HCT116 (cell line): ENCODE results near the gene GALNT17. TPM values are rescaled to one million over a fixed set of nuclear protein-coding genes. Genes with fewer than 3 reads are reported as not detected.

Source experiments
- ATAC-seq: fragments of 200-7000 bp; cut with Tn5 transposase; 2 replicates; pipeline ENCODE4 v1.9.1; 2020; ENCODE audit warnings: mild to moderate bottlenecking, moderate library complexity
- BruUV-seq: library from RNA; stranded (reverse); fragments of 400-500 nt; replicated peaks from 2 replicates; lab custom pipeline; 2021; lab: Mats Ljungman, UMichigan
- CTCF ChIA-PET: fragments of 300-600 bp; sonication (Branson Sonifier 250); formaldehyde crosslinking; loops from one replicate; lab custom pipeline; 2021; ENCODE audit warnings: antibody characterized with exemption; lab: Charles Lee
- POLR2A ChIA-PET: fragments of 300-600, 350-600 bp; sonication (Branson Sonifier 250); formaldehyde crosslinking; loops from one replicate; lab custom pipeline; 2021; ENCODE audit warnings: antibody characterized with exemption; lab: Charles Lee
- RAD21 ChIA-PET, 2 experiments: fragments of 300-600 bp; sonication (Branson Sonifier 250); formaldehyde crosslinking; loops; one replicate each; lab custom pipeline; 2023; ENCODE audit warnings: low total read pairs in 2 of 2; ENCODE audit not compliant: uncharacterized antibody in 2 of 2, unreplicated experiment in 2 of 2, low non-redundant PET in 1 of 2; lab: Charles Lee
- DNase-seq: peaks from one replicate; pipeline ENCODE4 v3.0.0-alpha.2; 2010; ENCODE audit warnings: low read depth, low spot score
- H2AFZ ChIP-seq: fragments of 200-600 bp; shearing (Covaris generic), sonication (generic); 2 replicates; pipeline ENCODE4 v1.6.1; 2017; ENCODE audit warnings: low read depth, mixed run types, mixed read lengths, antibody characterized with exemption, low read length; ENCODE audit not compliant: poor library complexity, severe bottlenecking
- H3K27ac ChIP-seq: 2 replicates; pipeline ENCODE4 v1.5.1; 2012; ENCODE audit warnings: low read depth, low read length
- H3K27me3 ChIP-seq: fragments of 200-600 bp; sonication (generic); 2 replicates; pipeline ENCODE4 v1.6.1; 2016; ENCODE audit warnings: mixed run types, low read length, mixed read lengths; ENCODE audit not compliant: insufficient read depth
- H3K36me3 ChIP-seq, 2 experiments: fragments of 200-500 bp in 1 of 2; fragments of 200-600 bp in 1 of 2; sonication (Bioruptor generic) in 1 of 2; sonication (generic) in 1 of 2; 2 replicates each; pipeline versions ENCODE4 v1.5.1 to v1.6.1; 2014 to 2016; ENCODE audit warnings: low read length in 2 of 2, inconsistent platforms in 1 of 2, mixed read lengths in 1 of 2, mixed run types in 1 of 2; ENCODE audit not compliant: insufficient read depth in 2 of 2, control insufficient read depth in 1 of 2
- H3K4me1 ChIP-seq, 2 experiments: fragments of 200-600 bp in 1 of 2; sonication (generic) in 1 of 2; 2 replicates each; pipeline versions ENCODE4 v1.5.1 to v1.6.1; 2012 to 2017; ENCODE audit warnings: low read length in 2 of 2, inconsistent platforms in 1 of 2, mild to moderate bottlenecking in 1 of 2, mixed read lengths in 1 of 2, mixed run types in 1 of 2, moderate library complexity in 1 of 2; ENCODE audit not compliant: insufficient read depth in 2 of 2, control insufficient read depth in 1 of 2
- H3K4me2 ChIP-seq: fragments of 200-600 bp; sonication (generic); 2 replicates; pipeline ENCODE4 v1.6.1; 2017; ENCODE audit warnings: mixed run types, low read length, mixed read lengths
- H3K4me3 ChIP-seq, 2 experiments: fragments of 200-600 bp in 1 of 2; sonication (generic) in 1 of 2; replicated peaks in 1 of 2; 2 replicates each; pipeline ENCODE4 v1.5.1; 2011 to 2016; ENCODE audit warnings: low read length in 2 of 2, control low read depth in 1 of 2, low read depth in 1 of 2, mild to moderate bottlenecking in 1 of 2, mixed read lengths in 1 of 2, mixed run types in 1 of 2
- H3K79me2 ChIP-seq: fragments of 200-600 bp; sonication (generic); 2 replicates; pipeline ENCODE4 v1.6.1; 2017; ENCODE audit warnings: mild to moderate bottlenecking, mixed run types, low read length, moderate library complexity, mixed read lengths; ENCODE audit not compliant: insufficient read depth
- H3K9ac ChIP-seq: fragments of 200-600 bp; sonication (generic); 2 replicates; pipeline ENCODE4 v1.6.1; 2016; ENCODE audit warnings: low read length, mixed read lengths
- H3K9me2 ChIP-seq: fragments of 200-600 bp; sonication (generic), shearing (Covaris generic); 2 replicates; pipeline ENCODE4 v1.6.1; 2017; ENCODE audit warnings: mixed run types, mild to moderate bottlenecking, moderate library complexity; ENCODE audit not compliant: insufficient read depth
- H3K9me3 ChIP-seq, 2 experiments: fragments of 200-500 bp in 1 of 2; fragments of 200-600 bp in 1 of 2; sonication (Bioruptor generic) in 1 of 2; sonication (generic) in 1 of 2; 2 replicates each; pipeline ENCODE4 v1.6.1; 2014 to 2017; ENCODE audit warnings: low read length in 2 of 2, mixed read lengths in 2 of 2, inconsistent platforms in 1 of 2, low read depth in 1 of 2, mild to moderate bottlenecking in 1 of 2, mixed run types in 1 of 2, moderate library complexity in 1 of 2; ENCODE audit not compliant: control insufficient read depth in 1 of 2, insufficient read depth in 1 of 2
- H4K20me1 ChIP-seq: fragments of 200-600 bp; sonication (generic), shearing (Covaris generic); 2 replicates; pipeline ENCODE4 v1.6.1; 2017; ENCODE audit warnings: mixed run types, mild to moderate bottlenecking, moderate library complexity; ENCODE audit not compliant: insufficient read depth
- EZH2 ChIP-seq: fragments of 200-600 bp; sonication (generic); IDR thresholded peaks from 2 replicates; pipeline ENCODE4 v1.6.1; 2017; ENCODE audit warnings: antibody characterized with exemption, mixed run types
- SIN3A ChIP-seq: IDR thresholded peaks from 2 replicates; pipeline ENCODE4 v1.6.1; 2012; ENCODE audit warnings: low read depth
- ZNF274 ChIP-seq: fragments of 200-500 bp; sonication (Bioruptor generic); IDR thresholded peaks from 2 replicates; pipeline ENCODE4 v1.6.1; 2014; ENCODE audit warnings: mild to moderate bottlenecking, low read depth, low read length, inconsistent platforms
- intact Hi-C: fragments of 100-400 bp; cut with micrococcal nuclease; formaldehyde crosslinking; loops from 2 replicates; pipeline ENCODE4 v1.10.0; 2022
- total RNA-seq: library from RNA; stranded (reverse); gene quantifications from one replicate; pipeline ENCODE4 v1.2.1, GENCODE V29; 2021; ENCODE audit not compliant: unreplicated experiment
- TF ChIP-seq, protein P1 (sequence below): IDR thresholded peaks from 2 replicates; pipeline ENCODE4 v1.6.1; 2012

The GALNT17 gene
- total RNA-seq, 1 experiment from 2014 or later = not detected

DNA sequence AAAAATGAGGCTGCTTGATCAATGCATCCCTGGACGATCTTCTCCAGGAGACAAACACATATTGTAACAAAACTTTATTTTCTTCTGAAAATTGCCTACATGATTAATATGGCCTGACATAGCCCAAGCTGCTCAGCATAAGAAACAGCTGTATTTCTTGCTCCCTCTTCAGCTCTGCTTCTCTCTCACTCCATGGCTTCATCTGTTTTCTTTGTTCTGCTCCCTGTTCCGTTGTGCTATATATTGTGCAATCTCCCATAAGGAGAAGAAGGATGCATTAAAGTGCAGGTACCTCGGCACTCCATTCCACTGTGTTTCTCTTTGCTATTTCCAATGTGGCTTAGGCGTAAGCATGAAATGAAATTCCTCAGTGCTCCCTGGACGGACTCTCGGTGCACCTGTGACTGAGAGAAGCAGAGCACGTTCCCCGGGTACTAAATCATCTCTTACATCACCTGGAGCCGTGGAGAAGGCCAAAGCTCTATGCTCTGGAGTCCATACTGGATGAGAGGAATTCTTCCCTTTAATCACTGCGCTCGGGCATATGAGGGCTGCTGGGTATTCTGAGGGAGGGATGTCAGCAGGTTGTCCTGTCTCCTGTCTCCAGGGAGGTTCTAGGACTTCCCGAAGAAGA is 254.3 kb downstream of the GALNT17 start:
- no TSS peak for BruUV-seq
- H3K4me1 ChIP-seq = no peaks in the 10 kb centered on the region
- no peaks in the 10 kb centered on the region for H3K79me2 ChIP-seq
- no peak overlapping the region for H3K9ac ChIP-seq
- intact Hi-C loops = no loop called here
- ChIA-PET POLR2A (no interaction called here), RAD21 (no interaction called here), CTCF (no interaction called here)
- H3K27me3 ChIP-seq = no peaks in the 10 kb centered on the region
- peaks cover 4 to 15% of the 10 kb centered on the region in 2 experiments; a peak in 2 of 4 replicates for H3K9me3 ChIP-seq
- no peak overlapping the region for H2AFZ ChIP-seq
- H4K20me1 ChIP-seq = no peaks in the 10 kb centered on the region
- DNase-seq (no peak), ATAC-seq (no peak)
- no peaks in the 10 kb centered on the region for H3K9me2 ChIP-seq
- TF ChIP-seq EZH2 (no peak), ZNF274 (no peak)
- TF ChIP-seq, protein P1, sequence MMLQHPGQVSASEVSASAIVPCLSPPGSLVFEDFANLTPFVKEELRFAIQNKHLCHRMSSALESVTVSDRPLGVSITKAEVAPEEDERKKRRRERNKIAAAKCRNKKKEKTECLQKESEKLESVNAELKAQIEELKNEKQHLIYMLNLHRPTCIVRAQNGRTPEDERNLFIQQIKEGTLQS = no peak
- no peak overlapping the region for H3K4me3 ChIP-seq
- no peak overlapping the region for H3K4me2 ChIP-seq
- no peak overlapping the region for H3K27ac ChIP-seq
- H3K36me3 ChIP-seq = no peaks in the 10 kb centered on the region

DNA sequence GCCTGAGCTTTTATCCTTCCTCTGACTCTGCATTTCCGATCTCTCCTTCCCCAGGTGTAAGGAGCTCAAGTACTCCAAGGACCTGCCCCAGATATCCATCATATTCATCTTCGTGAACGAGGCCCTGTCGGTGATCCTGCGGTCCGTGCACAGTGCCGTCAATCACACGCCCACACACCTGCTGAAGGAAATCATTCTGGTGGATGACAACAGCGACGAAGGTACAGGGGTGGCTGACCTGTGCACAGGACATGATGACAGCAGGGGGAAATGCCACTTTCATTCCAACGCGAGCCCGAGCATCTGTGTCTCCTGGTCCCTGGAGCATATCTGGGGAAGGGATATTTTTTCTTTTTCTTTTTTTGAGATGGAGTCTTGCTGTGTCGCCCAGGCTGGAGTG is 256.2 kb downstream of the GALNT17 start:
- Histone ChIP-seq H3K27me3 (no peaks in the 10 kb centered on the region), H3K4me2 (no peak overlapping the region), H3K4me3 (no peak overlapping the region), H3K9me3 (peaks cover 4 to 15% of the 10 kb centered on the region in 2 experiments; a peak in 2 of 4 replicates), H2AFZ (no peak overlapping the region), H4K20me1 (no peaks in the 10 kb centered on the region), H3K36me3 (no peaks in the 10 kb centered on the region), H3K79me2 (no peaks in the 10 kb centered on the region), H3K4me1 (no peaks in the 10 kb centered on the region), H3K9ac (no peak overlapping the region), H3K27ac (no peak overlapping the region), H3K9me2 (no peaks in the 10 kb centered on the region)
- CTCF ChIA-PET = no interaction called here
- intact Hi-C loops = no loop called here
- POLR2A ChIA-PET = no interaction called here
- no peak for ATAC-seq
- no peak for DNase-seq
- no peak for TF ChIP-seq SIN3A
- RAD21 ChIA-PET = no interaction called here
- no TSS peak for BruUV-seq
